Measurements from ENCODE around the gene XYLT1.
"Not testable (repeated sequence)": the region's sequence is repeated elsewhere in the genome, so short reads cannot be mapped to it uniquely, and the experiment has no call there.

XYLT1 gene

GRCh38 chr16:17412221-17412620 is 58.5 kb downstream of the XYLT1 start:
- Mint-ChIP-seq H3K9me3 (peaks cover 3% of the 10 kb centered on the region), H3K4me1 (peaks cover 21% of the 10 kb centered on the region), H3K36me3 (ENCODE audit: low read depth) (no peaks in the 10 kb centered on the region), H3K27ac (no peak overlapping the region), H3K27me3 (ENCODE audit: low read depth) (peaks cover 5% of the 10 kb centered on the region), H3K4me3 (no peak overlapping the region)
- TF ChIP-seq CTCF (IDR thresholded peaks at IDR 0.05; ENCODE audit: unreplicated experiment in 3 of 3): no peak

GRCh38 chr16:17411263-17411662 is 59.5 kb downstream of the XYLT1 start:
- H3K27ac Mint-ChIP-seq: no peak overlapping the region
- H3K9me3 Mint-ChIP-seq: peaks cover 3% of the 10 kb centered on the region
- TF ChIP-seq CTCF (IDR thresholded peaks at IDR 0.05; ENCODE audit: unreplicated experiment in 3 of 3): no peak
- H3K4me1 Mint-ChIP-seq: peaks cover 16% of the 10 kb centered on the region
- no peaks in the 10 kb centered on the region for H3K36me3 Mint-ChIP-seq (ENCODE audit: low read depth)
- H3K4me3 Mint-ChIP-seq: no peak overlapping the region
- H3K27me3 Mint-ChIP-seq (ENCODE audit: low read depth): peaks cover 5% of the 10 kb centered on the region

- not testable (repeated sequence) for H3K27ac Mint-ChIP-seq; H3K9me3 Mint-ChIP-seq; H3K36me3 Mint-ChIP-seq (ENCODE audit: low read depth); H3K27me3 Mint-ChIP-seq (ENCODE audit: low read depth); H3K4me3 Mint-ChIP-seq
- H3K4me1 Mint-ChIP-seq: peaks cover 12% of the 10 kb centered on the region
These were observed 60.4 kb downstream of the XYLT1 start for GRCh38 chr16:17410316-17410715.

GRCh38 chr16:17409894-17410293 is 60.9 kb downstream of the XYLT1 start:
- Mint-ChIP-seq H3K4me3 (no peak overlapping the region), H3K4me1 (peaks cover 16% of the 10 kb centered on the region), H3K36me3 (ENCODE audit: low read depth) (no peaks in the 10 kb centered on the region), H3K27me3 (ENCODE audit: low read depth) (no peaks in the 10 kb centered on the region), H3K9me3 (peaks cover 3% of the 10 kb centered on the region), H3K27ac (no peak overlapping the region)
- no peak for TF ChIP-seq CTCF (IDR thresholded peaks at IDR 0.05; ENCODE audit: unreplicated experiment in 3 of 3)

DNA sequence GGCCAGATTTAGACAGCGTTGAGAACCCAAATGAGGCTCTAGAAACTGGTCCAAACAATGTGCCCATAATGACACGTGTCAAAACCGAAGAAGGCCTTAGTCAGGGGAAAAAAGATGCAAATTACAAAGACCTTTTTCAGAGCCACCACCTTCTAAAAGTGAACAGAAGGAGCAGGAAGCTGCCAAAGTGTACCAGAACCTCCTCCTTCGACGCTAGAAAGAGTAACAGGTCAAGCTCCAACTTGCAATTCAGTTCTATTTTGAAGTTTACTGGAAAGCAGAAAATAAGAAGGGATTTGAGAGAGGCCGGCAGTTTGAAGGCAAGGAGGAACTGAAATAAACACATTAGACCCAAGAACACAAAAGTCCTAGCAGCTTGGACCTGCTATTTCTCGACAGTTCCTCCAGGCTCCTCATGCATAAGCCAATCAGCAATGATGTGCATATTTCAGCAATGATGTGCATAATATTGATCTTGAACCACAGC is 61.8 kb downstream of the XYLT1 start:
- Mint-ChIP-seq H3K9me3 (peaks cover 3% of the 10 kb centered on the region), H3K36me3 (ENCODE audit: low read depth) (no peaks in the 10 kb centered on the region), H3K27me3 (ENCODE audit: low read depth) (no peaks in the 10 kb centered on the region), H3K27ac (no peak overlapping the region), H3K4me3 (no peak overlapping the region), H3K4me1 (peaks cover 24% of the 10 kb centered on the region)
- no peak for TF ChIP-seq CTCF (IDR thresholded peaks at IDR 0.05; ENCODE audit: unreplicated experiment in 3 of 3)

GRCh38 chr16:17408296-17408695 is 62.5 kb downstream of the XYLT1 start:
- H3K27me3 Mint-ChIP-seq (ENCODE audit: low read depth): no peaks in the 10 kb centered on the region
- no peak for TF ChIP-seq CTCF (IDR thresholded peaks at IDR 0.05; ENCODE audit: unreplicated experiment in 3 of 3)
- H3K27ac Mint-ChIP-seq: no peak overlapping the region
- H3K4me3 Mint-ChIP-seq: no peak overlapping the region
- peaks cover 3% of the 10 kb centered on the region for H3K9me3 Mint-ChIP-seq
- H3K4me1 Mint-ChIP-seq: peaks cover 31% of the 10 kb centered on the region
- H3K36me3 Mint-ChIP-seq (ENCODE audit: low read depth): no peaks in the 10 kb centered on the region

Measured in nephron (organoid).